RPMI7951 (cell line): Measurements from ENCODE around the gene RNLS. TPM values are rescaled to one million over a fixed set of nuclear protein-coding genes. Genes with fewer than 3 reads are reported as not detected.

ENCODE experiments used
- DNase-seq: peaks from one replicate; pipeline ENCODE4 v3.0.0-alpha.2; 2012; ENCODE audit warnings: low read depth
- total RNA-seq: library from RNA; depleted of rRNA; stranded (reverse); fragments of >200 nt; shearing (Covaris generic); gene quantifications from 2 replicates; pipeline ENCODE4 v1.2.3, GENCODE V29; 2014

Gene RNLS
- total RNA-seq, 1 experiment from 2014 or later = 15.7 TPM

DNA sequence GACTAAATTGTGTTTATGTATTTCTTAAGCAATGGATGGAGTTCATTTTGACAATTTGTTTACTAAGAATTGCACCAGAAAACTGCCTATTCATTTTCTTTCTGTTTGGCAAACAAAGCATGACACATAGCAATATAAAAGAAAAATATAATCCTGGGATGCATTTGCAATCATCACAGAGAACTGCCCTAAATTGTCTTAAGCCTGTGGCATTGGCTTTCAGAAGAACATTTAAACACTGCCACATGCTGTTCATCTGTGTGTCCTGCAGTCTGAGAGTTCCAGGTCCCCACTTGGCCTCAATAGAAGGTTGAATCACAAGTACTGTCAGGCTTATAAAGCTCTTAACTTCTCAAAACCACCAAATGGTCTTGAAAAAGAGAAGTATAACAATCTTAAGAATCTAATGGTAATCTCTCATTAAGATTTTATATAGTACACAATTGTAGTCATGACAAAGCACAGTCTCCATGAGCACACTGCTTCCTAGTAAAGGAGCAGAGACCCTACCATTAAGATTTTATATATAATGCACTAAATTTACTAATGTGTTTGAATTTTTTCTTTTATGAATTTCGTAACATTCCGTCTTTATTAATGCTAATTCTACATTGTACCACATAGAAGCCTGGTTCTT, 29.9 kb downstream of the RNLS start:
- DNase-seq = peak; percentile 65

DNA sequence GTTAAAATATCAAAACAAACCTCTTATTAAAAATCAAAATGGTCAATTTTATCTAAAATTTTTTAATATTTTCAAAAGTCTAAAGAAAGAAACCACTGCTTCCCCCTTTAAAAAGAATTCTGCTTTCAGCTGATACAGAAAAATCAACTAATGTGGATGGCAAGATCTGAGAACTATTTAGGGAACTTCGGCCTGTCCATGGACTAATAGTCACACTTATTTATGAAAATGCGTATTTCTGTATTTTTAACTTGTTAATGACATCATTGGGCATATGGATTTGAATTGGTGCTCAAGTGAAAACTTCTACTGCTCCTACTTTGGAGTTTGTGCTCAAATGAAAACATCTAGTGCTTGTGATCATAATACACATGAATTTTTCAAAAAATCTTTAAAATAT, 31.9 kb downstream of the RNLS start:
- no peak for DNase-seq

DNA sequence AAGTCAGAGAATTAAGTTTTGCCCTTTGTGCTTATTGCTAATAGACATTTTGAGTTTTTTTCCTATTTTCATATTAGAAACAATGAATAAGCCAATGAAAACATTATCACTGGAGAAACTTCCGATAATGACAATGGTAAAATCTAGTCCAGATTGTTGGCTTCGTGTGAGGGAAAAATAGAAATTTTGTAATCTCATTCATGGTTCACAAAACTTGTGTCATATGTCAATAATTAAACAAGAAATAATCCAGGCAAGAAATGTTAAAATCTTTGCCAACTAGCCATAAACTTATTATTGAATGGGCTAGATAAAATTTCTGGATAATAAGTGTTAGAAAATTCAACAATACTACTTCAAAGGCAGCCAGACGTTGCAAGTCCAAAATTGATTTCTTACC, 36.6 kb downstream of the RNLS start:
- no peak for DNase-seq

DNA sequence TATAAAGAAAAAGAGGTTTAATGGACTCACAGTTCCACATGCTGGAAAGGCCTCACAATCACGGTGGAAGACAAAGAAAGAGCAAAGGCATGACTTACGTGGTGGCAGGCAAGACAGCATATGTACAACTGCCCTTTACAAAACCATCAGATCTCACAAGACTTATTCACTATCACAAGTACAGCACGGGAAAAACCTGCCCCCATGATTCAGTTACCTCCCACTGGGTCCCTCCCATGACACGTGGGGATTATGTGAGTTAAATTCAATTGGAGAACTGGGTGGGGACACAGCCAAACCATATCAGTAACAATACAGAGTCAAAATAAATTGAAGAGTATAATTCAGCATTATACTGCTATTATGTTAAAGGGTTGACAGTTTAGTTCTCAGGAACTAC, 37.8 kb downstream of the RNLS start:
- no peak for DNase-seq

DNA sequence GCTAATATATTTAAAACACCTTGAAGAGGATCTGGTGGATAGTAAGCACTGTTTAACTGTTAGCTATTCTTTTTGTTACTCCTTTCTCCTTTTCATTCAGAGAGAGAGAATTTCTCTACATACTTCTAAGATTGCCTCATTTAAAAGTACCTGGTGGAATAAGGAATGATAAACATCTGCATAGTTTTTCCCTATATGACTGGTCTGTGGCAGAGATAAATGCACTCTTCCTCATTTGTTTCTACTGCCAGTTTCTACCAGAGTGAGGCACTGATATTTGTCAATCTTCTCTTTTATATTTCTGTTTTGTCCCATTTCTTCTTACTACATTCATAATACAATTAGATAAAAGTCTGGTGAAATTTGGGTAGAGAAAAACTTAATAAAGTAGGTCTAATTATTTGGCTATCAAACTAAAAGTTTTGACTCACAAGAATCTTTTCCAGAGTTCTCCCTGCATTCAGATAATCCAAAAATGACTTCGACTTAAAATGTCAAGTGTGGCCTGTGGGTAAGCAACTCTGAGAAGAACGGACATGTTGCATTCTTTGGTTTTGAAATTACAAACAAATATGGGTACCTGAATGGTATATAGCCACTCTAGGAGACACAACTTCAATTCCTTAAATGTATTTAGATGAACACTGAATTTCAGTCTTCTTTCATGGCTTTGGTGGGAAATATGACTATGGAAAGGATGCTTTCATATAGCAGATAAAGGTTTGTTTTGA, 38.8 kb downstream of the RNLS start:
- no peak for DNase-seq

DNA sequence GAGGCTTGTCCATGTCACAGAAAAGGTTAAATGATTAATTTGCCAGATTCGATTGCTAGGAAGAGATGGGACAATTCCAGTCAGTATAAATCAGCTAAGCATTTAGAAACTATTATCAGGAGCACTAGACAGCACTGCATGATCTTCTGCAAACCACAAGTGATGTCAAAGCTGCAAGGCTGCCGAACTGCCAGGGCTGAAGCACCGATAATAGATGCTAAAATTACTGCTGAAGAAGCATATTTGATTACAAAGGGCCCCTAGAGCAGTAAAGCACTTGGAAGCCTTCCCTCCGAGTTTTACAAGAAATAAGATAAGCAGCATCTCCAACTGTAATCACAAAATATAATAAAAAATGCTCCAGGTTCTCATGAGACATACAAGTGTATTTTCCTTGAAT, 40.6 kb downstream of the RNLS start:
- DNase-seq = no peak

DNA sequence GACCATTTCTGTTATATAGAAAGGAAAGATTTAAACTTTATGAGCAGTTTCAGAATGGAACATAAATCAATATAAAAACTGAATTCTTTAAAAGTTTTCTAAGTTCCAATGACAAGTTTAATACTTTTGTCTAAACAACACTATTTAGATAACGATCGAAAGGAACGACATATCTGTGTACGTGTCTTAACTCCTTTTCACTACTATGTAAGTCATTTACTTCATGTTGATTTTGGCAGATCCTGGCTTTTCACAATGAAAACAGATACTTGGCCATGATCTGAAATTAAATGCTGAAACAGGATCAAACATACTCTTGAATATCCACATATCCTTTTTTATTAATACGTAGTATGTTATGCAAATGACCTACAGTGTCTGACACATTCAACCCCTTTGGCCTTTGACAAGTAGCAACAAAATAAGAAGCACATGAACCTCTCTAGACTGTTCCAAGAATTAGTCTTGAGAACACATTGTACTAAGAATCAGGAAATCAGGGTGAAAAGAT, 41.9 kb downstream of the RNLS start:
- DNase-seq = no peak

DNA sequence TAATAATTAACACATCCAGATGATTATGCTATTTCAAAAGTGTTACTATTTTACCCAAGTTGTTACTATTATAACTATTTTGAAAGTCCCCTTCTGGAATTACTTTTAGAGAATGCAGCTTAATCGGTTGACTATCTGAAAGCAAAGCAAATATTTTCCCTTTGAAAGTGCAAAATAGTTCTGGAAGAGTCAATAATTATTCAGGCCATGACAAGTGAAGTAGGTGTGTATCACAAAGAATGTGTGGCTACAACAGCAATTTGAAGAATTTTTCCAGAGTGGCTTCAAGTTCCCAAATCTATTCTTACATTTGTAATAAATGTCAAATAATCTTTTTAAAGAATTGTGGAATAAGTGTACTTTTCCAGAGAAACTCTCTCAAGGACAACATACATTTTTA, 42.8 kb downstream of the RNLS start:
- no peak for DNase-seq

DNA sequence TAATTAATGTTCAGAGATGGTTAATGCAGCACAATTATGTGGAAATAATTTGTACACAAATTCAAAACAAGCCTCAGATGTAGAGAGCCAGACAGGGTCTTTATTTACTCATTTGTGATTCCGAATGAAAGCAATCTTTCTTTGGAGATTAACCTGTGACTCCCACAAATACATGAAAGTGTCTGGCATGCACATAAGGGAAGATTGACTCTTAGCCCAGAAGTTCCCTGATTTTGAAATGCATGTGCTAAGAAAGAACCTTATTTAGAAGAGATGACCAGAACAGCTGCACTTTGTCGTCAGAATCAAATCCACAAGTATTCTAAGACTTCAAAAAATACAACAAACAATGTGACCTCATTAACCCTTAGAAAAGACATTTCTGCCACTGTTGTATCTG, 45.1 kb downstream of the RNLS start:
- peak; percentile 71 for DNase-seq

DNA sequence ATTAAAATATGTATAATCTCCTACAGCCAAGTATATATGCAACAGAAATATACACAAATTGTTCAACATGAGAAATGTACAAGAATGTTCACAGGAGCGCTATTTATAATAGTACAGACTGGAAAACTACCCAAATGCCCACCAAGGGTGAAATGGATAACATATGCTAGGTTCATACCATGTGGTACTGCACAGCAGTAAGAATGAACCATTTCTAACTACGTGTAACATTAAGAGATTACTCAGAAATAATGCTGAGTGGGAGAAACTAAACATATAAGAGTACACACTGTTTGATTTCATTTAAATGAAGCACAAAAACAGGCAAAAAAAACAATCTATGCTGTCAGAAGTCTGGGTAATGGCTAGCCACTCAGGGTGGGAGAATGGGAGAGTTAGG, 45.8 kb downstream of the RNLS start:
- no peak for DNase-seq

DNA sequence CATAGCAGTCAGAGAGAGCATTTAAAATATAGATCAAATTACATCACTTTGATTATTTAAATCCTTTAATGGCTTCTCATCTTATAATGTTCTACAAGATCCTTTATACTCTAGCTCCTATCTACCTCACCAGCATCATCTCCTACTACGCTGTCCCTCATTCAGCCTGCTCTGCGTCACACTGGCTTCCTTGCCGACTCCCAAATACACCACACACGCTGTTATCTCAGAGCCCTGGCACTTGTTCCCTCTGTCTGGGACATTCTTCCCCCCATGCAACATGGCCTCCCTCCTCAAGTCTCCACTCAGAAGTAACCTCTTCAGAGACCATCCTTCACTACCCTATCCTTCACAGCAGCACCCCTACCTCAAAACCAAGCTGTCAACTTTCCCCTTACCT, 46.7 kb downstream of the RNLS start:
- DNase-seq = no peak

DNA sequence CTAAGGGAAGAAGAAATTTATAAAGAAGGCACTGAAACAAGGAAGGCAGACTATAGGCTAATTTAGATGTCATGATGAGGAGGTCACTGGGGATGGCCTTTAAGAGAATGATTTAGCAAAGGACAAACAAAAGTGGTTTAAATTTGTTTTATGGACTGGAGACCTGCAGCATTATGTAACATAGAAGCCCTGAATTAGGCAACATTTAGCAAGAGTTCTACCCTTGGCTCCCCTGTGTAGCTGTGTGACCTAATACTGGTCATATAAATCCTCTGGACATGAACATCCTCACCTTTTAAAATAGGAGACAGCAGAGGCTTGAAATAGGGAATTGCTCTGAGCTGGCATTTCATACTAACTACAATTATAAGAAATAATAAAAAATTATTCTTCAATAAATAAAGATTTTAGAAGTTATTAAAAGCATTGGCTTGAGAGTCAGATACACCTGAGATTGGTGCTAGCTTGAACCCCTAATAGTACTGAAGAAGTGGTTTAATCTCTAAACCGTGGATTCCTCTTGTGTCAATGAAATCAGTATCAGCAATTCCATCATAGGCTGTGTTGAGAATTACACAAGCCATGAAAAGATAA, 48.9 kb downstream of the RNLS start:
- DNase-seq = no peak

DNA sequence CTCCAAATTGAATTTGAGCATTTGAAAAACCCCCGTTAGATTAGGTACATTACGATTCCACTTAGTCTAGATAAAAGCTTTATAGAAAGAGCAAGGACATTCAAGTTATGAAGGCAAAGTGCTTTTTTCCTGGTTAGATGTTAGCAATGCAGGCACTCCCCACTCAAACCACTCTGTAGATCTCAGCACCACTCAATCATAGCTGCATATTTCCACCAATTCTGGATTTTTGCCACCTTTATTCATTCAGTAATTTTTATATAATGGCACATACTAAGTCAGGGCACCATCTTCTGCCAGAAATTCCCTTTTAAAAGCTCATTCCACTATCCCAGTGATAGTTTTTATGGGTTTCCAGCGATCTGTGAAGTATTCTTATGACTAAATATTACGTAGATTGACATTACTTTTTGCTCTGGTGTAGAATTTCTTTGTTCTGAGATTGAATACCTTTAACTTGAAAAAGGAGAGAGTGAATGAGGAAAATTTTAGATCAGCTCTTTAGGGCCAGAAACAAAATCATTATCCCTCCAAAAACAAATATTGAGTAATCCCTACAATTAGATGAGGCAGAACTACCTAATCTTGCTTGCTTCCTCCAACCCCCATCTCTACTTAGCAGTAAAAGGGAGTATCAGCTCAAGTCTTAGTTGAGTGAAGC, 51.6 kb downstream of the RNLS start:
- no peak for DNase-seq

DNA sequence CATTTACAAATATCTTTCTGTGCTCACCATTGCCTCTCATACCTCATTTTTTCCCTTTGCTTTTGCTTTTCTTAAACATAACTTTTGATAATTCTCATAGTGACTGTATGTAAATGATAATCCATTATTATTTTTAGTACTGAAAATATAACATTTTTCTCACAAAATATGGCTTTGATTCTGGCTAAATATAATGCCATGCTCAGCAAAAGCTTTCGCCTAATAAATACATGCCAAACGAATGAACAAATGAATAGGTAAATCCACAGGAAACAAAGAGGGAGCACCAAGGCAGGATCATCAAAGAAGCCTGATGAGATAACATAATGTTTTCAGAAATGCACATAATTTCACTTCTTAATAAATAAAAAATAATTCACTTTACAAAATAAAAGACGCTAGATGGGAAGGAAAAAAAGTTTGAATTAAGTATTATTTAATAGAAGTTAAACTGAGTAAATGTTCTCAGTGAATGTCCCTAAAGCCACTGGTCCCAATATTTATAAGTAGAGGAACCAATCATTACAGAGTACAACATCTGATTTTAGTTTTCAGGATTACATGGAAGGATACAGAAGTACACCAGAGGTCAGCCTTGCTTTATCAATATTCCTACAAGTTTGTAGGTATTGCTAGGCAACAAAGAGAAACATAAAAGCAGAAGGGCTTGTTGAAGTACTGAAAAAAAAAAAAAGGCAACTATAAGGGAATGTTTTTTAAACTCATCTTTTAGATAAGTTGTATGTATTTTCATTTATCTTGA, 52.3 kb downstream of the RNLS start:
- DNase-seq = no peak

DNA sequence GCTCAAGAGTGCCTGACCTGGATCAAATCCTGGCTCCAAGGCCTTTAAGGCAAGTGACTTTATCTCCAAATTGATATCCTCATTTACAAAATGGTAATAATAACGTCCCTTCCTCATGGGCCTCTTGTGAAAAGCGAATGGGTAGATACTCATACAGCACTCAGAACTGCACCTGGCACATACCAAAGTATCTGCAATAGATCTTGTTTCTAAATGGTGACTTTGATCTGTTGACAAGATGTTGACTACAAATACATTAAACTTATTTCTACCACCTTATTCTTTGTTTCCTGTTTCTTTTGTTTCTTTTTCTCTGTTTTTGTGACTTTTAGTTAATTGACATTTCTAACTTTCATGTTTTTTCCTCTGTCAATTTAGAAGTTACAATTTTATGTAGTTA, 53.0 kb downstream of the RNLS start:
- DNase-seq = no peak

DNA sequence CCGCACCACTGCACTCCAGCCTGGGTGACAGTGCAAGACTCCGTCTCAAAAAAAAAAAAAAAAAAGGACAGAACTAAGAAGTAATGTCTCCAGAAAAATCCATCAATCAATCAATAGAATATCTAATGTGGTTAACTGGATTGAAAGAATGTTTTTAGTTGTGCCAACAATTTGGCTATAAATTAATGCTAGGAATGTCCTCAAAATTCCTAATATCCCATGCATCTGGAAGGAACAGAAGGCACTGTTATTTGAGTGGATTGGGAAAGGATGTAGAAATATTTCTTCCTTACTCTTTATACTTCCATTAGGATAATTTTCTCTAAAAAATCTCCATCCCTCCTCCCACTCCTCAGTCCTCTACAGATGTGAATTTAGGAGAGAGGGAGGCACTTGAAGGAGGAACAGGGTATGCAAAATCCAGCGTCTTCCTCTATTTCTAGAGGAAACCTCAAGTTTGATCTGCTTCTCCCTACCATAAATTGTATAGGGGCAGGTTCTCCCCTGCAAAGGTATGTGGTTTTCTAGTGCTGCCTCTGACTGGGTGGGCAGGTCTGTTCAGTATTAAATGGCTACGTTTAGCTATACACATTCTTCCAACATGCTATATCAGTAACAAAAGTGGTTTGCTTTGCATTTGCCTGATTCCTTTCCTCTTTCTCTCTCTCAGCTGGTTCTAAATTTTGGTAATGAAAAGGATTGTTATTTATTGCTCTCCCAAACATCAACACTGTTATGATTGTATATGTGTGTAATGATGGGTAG, 54.1 kb downstream of the RNLS start:
- no peak for DNase-seq

DNA sequence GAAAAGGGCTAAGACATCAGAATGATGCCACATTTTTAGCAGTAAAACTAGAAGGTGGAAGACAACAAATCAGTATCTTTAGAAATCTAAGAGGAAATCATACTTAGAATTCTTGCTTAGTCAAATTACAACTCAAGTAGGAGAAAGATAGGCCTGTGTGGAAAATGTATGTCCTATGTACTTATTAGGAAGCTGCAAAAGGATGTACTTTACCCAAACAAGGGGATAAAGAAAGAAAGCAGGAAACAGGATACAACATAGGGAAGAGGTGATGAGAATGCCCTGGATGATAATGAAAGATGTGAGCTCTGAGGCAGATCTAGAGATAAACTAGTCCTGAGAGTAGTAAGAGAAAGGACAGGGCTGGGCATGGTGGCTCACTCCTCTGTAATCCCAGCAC, 54.9 kb downstream of the RNLS start:
- DNase-seq = no peak

DNA sequence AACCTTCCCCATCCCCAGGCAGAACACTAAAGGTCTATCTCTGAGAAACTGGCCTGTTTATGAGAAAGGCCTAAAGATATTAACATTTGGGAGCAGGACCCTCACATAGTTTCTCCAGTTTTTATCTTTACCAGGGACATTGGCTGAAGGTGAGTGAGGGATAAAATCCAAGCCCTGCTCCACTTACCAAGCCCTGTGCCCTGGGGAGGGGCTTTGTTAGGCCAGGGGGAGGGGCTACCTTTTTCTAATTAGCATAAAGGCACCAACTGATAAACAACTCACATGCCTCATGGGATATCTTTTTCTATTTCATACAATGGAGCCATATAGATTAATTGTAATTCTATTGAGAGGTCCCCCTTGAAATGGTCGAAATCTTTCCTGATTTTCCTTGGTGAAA, 55.9 kb downstream of the RNLS start:
- DNase-seq = no peak

DNA sequence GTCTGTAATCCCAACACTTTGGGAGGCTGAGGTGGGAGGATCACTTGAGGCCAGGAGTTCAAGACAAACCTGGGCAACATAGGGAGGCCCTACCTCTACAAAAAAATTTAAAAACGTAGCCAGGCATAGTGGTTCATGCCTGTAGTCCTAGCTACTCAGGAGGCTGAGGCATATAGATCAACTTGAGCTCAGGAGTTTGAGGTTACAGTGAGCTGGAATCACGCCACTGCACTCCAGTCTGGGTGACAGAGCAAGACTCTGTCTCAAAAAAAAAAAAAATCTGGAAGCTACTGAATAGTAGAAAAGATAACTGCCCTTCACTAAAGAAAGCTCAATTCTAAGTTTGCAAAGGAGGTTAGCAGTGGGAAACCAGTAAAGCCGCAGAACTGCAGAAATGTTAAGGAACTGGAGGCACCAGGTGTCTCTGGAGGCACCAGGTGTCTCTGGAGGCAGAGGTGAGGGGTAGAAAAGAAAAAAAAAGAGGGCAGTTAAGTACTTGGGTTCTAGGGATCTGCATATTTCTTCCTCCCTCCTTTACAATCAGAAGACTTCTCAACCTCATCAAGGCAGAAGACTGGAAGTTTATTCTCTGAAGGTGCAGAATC, 56.5 kb downstream of the RNLS start:
- DNase-seq = no peak

DNA sequence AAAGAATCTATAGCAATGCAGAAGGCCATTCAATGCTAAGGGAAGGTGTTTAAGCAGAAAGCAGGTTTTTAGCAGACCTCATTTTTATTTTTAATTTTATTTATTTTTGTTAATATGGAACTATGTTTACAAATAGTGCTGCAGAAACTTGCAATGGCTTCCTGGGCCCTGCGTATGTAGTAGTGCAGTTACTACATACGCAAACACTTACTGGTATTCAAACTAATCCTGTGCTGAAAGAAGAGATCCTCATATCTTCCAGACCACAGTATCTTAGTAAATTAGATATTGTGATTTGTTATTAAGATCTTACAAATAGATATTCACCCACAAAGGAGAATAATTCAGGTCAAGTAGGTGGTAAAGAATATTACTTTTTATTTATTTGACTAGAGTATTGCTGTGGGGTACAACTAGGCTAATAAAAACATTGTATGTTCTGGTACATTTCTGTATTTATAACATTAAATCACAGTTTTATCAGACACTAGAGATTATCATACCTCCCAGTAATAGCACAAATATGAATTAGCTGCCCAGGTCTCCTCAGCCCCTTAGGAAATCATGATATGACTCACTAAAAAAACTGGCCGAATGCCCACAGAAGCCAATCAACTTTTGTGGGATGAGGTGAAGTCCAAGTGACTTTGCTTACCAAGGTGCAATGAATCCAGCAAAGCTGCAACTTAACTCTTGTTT, 57.6 kb downstream of the RNLS start:
- DNase-seq = peak; percentile 70
